GF-D8 (cell line): ENCODE results near the gene RNASET2.
"Not testable (repeated sequence)": the region's sequence is repeated elsewhere in the genome, so short reads cannot be mapped to it uniquely, and the experiment has no call there.

ENCODE experiments used
- DNase-seq: peaks from one replicate; lab custom pipeline; 2025; lab: John Stamatoyannopoulos, UW

The RNASET2 gene

GRCh38 chr6:166970091-166970490, 13.7 kb upstream of the RNASET2 start:
- no peak for DNase-seq

GRCh38 chr6:166969390-166970002, 13.1 kb upstream of the RNASET2 start:
- DNase-seq: no peak

- no peak for DNase-seq
Observed at GRCh38 chr6:166966268-166966667, 9.9 kb upstream of the RNASET2 start.

- no peak for DNase-seq
Observed at GRCh38 chr6:166960609-166960978, 4.2 kb upstream of the RNASET2 start.

- DNase-seq: no peak
Observed at GRCh38 chr6:166959911-166960608, 3.7 kb upstream of the RNASET2 start.

GRCh38 chr6:166958926-166959861, 2.8 kb upstream of the RNASET2 start:
- peak; percentile 68 for DNase-seq

GRCh38 chr6:166957805-166958076, 1.4 kb upstream of the RNASET2 start:
- DNase-seq: no peak

- DNase-seq: peak; percentile 40
Observed at GRCh38 chr6:166957087-166957804, 896 bp upstream of the RNASET2 start.

- no peak for DNase-seq
Observed at GRCh38 chr6:166955865-166956443, 396 bp downstream of the RNASET2 start.

GRCh38 chr6:166955121-166955864, 1.1 kb downstream of the RNASET2 start:
- peak; percentile 67 for DNase-seq

GRCh38 chr6:166954118-166954713, 2.1 kb downstream of the RNASET2 start:
- no peak for DNase-seq

- no peak for DNase-seq
Observed at GRCh38 chr6:166952567-166953486, 3.5 kb downstream of the RNASET2 start.

GRCh38 chr6:166952121-166952520, 4.2 kb downstream of the RNASET2 start:
- DNase-seq: no peak

- DNase-seq: no peak
Observed at GRCh38 chr6:166951670-166952060, 4.7 kb downstream of the RNASET2 start.

- DNase-seq: not testable (repeated sequence)
Observed at GRCh38 chr6:166950892-166951669, 5.3 kb downstream of the RNASET2 start.

- no peak for DNase-seq
Observed at GRCh38 chr6:166950443-166950821, 5.9 kb downstream of the RNASET2 start.

GRCh38 chr6:166949528-166950442, 6.6 kb downstream of the RNASET2 start:
- DNase-seq: no peak

GRCh38 chr6:166948724-166949123, 7.6 kb downstream of the RNASET2 start:
- not testable (repeated sequence) for DNase-seq
